Measurements from ENCODE around the gene ANKRD44.

GRCh38 chr2:197007716-197008628 is 302.6 kb downstream of the ANKRD44 start:
- no peak for TF ChIP-seq POLR2A (IDR thresholded peaks at IDR 0.05)
- TF ChIP-seq, protein P1, sequence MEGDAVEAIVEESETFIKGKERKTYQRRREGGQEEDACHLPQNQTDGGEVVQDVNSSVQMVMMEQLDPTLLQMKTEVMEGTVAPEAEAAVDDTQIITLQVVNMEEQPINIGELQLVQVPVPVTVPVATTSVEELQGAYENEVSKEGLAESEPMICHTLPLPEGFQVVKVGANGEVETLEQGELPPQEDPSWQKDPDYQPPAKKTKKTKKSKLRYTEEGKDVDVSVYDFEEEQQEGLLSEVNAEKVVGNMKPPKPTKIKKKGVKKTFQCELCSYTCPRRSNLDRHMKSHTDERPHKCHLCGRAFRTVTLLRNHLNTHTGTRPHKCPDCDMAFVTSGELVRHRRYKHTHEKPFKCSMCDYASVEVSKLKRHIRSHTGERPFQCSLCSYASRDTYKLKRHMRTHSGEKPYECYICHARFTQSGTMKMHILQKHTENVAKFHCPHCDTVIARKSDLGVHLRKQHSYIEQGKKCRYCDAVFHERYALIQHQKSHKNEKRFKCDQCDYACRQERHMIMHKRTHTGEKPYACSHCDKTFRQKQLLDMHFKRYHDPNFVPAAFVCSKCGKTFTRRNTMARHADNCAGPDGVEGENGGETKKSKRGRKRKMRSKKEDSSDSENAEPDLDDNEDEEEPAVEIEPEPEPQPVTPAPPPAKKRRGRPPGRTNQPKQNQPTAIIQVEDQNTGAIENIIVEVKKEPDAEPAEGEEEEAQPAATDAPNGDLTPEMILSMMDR (IDR thresholded peaks at IDR 0.05), result no peak
